C1 segment of cervical spinal cord (tissue), 14 donors: ENCODE measurements around the gene EFNA4.

Experiments
- DNase-seq, 14 donors: peaks; one replicate each; lab custom pipeline; 2025; lab: John Stamatoyannopoulos, UW

The EFNA4 gene

GRCh38 chr1:155063550-155064110 lies at the start of gene EFNA4:
TSS of gene EFNA4 (plus strand) at chr1:155063740. CDS start at chr1:155063824, 84 bp downstream.
- DNase-seq = peak in 12 of 14 donors; percentile 7 to 66 (median 36)

- no peak for DNase-seq
Measured at GRCh38 chr1:155014709-155015508, 48.6 kb upstream of the EFNA4 start.

- DNase-seq = no peak
Measured at GRCh38 chr1:155015527-155016230, 47.9 kb upstream of the EFNA4 start.

- DNase-seq = no peak
Measured at GRCh38 chr1:155016231-155016831, 47.2 kb upstream of the EFNA4 start.

GRCh38 chr1:155017041-155017945 lies 46.2 kb upstream of the EFNA4 start:
- peak in 13 of 14 donors; percentile 60 to 89 (median 79) for DNase-seq

GRCh38 chr1:155017946-155018316 lies 45.6 kb upstream of the EFNA4 start:
- DNase-seq = no peak

- DNase-seq = no peak
Measured at GRCh38 chr1:155018617-155019348, 44.8 kb upstream of the EFNA4 start.

GRCh38 chr1:155019377-155020245 lies 43.9 kb upstream of the EFNA4 start:
- DNase-seq = no peak

- no peak for DNase-seq
Measured at GRCh38 chr1:155022136-155022926, 41.2 kb upstream of the EFNA4 start.

- no peak for DNase-seq
Measured at GRCh38 chr1:155022927-155023236, 40.7 kb upstream of the EFNA4 start.

- no peak for DNase-seq
Measured at GRCh38 chr1:155023627-155024026, 39.9 kb upstream of the EFNA4 start.

GRCh38 chr1:155024315-155024714 lies 39.2 kb upstream of the EFNA4 start:
- DNase-seq = no peak

- DNase-seq = no peak
Measured at GRCh38 chr1:155026154-155026553, 37.4 kb upstream of the EFNA4 start.

GRCh38 chr1:155026588-155026987 lies 37.0 kb upstream of the EFNA4 start:
- DNase-seq = no peak

GRCh38 chr1:155029513-155030242 lies 33.9 kb upstream of the EFNA4 start:
- no peak for DNase-seq

- DNase-seq = no peak
Measured at GRCh38 chr1:155030243-155030795, 33.2 kb upstream of the EFNA4 start.

GRCh38 chr1:155030899-155031298 lies 32.6 kb upstream of the EFNA4 start:
- no peak for DNase-seq

- no peak for DNase-seq
Measured at GRCh38 chr1:155032886-155033285, 30.7 kb upstream of the EFNA4 start.
